Mammary epithelial cell (primary cell): ENCODE data around the gene PLEKHM1.

Experiments used
- CTCF ChIP-seq, 2 donors: IDR thresholded peaks in 1 of 2; conservative IDR thresholded peaks in 1 of 2; 2 replicates each; pipeline ENCODE4 v1.5.1; 2011 to 2012; ENCODE audit warnings: inconsistent platforms in 2 of 2, low read length in 2 of 2, mild to moderate bottlenecking in 2 of 2, control low read depth in 1 of 2, low read depth in 1 of 2; ENCODE audit not compliant: insufficient read depth in 1 of 2; ENCODE audit errors: extremely low read depth in 1 of 2
- EZH2 ChIP-seq: IDR thresholded peaks from 2 replicates; pipeline ENCODE4 v1.6.1; 2012; ENCODE audit warnings: low read length, inconsistent platforms, borderline replicate concordance

GRCh38 chr17:45436625-45437464 is 53.7 kb downstream of the PLEKHM1 start:
- TF ChIP-seq CTCF (conservative IDR thresholded peaks at IDR 0.05 in 1 of 2, IDR thresholded peaks at IDR 0.05 in 1 of 2; ENCODE audit: extremely low read depth in 1 of 2, insufficient read depth in 1 of 2, low read depth in 1 of 2, low read length in 2 of 2) (no peak), EZH2 (no peak)
